GM10847 (cell line): ENCODE measurements around the gene RGS6.

ENCODE experiments used
- POLR2A ChIP-seq: IDR thresholded peaks from 2 replicates; pipeline ENCODE4 v1.6.1; 2011; ENCODE audit not compliant: insufficient read length; ENCODE audit errors: extremely low read depth

The RGS6 gene

GRCh38 chr14:72434856-72435255 lies 502.6 kb downstream of the RGS6 start:
- no peak for TF ChIP-seq POLR2A

DNA sequence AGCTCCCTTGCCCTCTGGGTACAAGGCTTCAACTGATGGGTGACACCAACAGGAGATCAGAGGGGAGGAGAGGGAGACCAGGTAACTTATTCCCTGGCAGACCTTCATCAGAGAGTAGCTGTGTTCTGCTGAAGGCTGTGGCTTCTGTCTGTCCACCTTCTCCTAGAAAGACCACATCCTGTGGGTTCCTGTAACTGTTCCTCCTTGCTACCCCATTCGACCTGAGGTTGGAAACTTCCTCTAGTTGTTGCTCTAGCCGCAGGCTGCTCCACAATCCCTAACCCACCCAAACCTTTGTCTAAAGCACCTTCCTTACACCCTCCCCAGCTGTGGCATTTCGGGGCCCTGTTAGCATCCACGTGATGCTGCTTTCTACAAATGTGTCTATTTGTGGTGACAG lies 507.5 kb downstream of the RGS6 start:
- TF ChIP-seq POLR2A: no peak

DNA sequence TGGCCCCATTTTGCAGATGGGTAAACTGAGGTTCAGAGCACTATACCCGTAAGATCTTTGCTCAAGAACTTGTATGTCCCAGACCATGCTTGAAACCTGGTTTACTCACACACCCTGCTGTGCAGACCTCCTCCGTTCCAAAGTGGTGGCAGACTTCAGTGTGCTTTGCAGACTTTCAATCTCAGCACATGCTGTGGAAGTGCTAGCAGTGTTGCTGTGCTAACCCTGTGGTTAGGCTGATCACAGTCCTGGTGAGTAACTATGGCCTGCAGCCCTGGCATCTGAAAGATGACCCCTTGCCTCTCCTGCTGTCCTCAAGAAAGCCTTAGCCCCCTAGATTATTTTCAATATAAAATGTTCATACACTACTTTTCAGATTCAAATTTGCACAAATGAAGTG lies 511.0 kb downstream of the RGS6 start:
- no peak for TF ChIP-seq POLR2A

- no peak for TF ChIP-seq POLR2A
These were observed 511.8 kb downstream of the RGS6 start for GRCh38 chr14:72443991-72444441.

GRCh38 chr14:72444701-72445100 lies 512.5 kb downstream of the RGS6 start:
- no peak for TF ChIP-seq POLR2A

DNA sequence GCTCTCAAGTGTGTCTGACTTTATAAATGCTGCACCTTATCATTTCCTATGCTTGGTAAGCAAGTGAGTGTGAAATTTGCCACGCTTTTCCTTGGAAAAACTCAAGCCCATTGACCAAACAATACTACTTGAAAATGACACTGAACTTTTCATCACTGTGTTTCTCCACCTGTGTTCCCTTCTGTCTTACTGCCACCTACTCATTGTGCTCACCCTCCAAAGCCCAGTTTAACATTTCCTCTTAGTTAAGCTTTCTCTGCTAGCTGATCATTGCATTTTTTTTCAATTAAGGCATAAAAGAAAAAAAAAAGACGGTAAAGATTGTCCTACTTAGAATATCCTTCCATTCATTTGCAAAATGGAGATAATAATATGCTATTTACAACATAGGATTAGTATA lies 516.0 kb downstream of the RGS6 start:
- TF ChIP-seq POLR2A: no peak

DNA sequence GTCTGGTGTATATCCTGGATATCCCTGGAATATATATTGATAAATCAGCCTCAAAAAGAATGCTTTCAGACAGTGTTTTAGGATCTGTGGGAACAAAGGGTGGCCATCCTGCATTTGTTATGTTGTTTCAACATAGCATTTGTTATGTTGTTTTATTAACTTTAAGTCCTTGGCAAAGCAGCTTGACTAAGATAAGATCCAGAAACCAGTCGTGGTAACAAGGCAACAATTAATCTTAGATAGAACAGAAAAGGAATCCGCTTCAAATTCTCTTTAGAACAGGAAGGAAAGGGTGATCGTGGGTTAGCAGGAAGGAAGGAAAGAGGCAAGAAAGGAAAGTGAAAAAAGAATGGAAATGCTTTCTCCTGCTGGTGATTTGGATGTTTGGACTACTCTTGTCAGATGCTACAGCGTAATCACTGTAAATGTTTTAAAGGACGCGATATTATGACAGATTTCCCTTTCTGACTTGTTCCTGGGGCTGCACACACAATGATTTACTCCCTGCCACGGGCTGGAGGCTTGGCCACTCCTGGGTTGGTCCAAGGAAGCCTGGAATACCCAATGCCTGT lies 518.3 kb downstream of the RGS6 start:
- TF ChIP-seq POLR2A: no peak

DNA sequence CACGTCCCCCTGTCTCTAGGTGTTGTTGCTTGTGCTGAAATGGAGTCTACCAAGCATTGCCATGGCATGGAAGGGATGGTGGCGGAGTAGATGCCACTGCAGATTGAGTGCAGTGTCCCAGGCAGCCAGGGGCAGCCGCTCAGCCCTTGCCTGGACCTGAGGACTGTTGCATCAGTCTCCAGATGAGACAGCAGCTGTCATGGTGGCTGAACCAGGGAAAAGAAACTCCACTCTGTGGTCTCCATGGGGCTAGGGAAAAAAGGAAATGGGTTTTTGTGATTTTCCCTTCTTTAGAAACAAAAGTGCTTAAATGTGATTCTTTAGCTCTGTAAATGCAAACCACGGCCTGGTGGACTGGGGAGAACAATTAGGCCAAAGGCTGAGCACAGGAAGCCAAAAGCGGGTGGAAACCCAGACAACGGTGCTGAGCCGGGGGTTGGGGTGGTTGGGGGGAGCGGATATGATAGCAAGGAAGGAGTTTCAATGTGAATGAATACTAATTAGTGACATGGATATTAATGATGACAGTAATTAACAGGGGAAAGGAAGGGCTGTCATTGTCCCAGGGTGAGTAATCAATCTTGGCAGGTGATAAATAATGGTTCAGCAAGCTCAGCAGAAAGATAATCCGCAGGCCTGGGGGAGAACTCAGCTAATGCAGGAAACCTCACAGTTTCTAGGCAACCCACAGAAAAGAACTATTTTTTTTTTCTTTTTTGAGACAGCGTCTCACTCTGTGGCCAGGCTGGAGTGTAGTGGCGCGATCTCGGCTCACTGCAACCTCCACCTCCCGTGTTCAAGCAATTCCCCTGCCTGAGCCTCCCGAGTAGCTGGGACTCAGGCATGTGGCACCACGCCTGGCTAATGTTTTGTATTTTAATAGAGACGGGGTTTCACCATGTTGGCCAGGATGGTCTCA lies 519.1 kb downstream of the RGS6 start:
- TF ChIP-seq POLR2A: no peak

DNA sequence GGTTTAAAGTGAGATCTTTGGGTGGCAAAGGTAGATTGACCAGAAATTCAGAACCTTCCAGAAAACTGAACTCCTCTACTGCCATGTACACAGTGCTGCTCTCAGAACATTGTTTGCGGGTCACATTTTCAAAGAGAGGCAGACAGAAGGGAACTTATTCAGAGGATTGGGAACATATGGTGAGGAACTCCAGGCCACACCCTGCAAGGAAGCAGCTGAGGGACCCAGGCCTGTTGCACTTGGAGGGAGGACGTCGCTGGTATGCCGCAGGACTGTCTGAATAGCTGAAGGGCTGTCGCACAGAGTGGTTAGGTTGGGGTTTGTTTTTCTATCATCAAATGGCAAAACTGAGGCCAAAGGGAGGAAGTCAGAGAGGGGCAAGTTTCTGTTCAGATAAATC lies 520.5 kb downstream of the RGS6 start:
- no peak for TF ChIP-seq POLR2A

- no peak for TF ChIP-seq POLR2A
These were observed 522.3 kb downstream of the RGS6 start for GRCh38 chr14:72454388-72455160.

DNA sequence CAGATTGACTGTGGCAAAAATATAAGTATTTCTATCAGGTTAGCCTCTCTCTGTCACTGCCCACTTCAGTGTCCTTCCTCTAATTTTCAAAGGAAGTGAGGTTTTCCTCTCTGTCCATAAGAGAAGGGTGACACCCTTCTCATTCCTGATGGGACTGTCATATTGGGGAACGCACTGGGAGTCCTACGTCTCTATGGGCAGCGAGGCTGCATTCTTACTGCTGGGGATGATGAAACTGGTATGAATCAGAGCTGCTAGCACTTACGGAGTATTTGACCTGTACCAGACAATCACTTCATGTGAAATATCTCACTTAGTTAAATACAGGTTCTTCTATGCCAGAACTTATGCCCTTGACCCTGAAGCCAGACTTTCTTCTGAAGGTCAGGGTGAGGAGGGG lies 525.4 kb downstream of the RGS6 start:
- no peak for TF ChIP-seq POLR2A

- TF ChIP-seq POLR2A: no peak
These were observed 529.8 kb downstream of the RGS6 start for GRCh38 chr14:72462056-72462455.

DNA sequence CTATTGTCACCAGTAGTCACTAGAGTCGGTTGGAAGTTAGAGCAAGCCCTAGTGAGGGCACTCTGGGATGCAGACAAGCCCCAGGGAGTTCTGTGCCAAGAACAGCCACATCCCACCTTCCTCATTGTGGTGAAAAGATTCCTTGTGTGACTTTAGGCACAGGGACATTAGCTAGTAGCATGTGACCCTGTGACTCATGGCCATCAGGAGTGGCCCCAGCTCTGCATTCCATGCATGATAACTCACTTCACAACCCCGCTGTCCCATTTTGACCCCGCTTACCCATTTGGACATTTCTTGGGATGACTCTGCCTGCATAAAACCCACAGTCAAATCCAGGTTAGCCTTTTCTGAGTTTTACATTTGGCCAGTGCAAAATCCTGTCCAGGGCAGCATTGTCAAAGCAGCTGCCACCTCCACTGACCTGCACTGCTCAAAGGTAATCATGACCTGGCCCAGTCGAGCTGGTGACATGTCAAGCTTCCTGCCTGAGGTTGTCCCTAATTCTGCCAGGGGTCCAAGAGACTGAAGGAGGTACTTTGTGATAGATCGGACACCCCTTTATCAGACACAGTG lies 531.1 kb downstream of the RGS6 start:
- TF ChIP-seq POLR2A: no peak

GRCh38 chr14:72464226-72464625 lies 532.0 kb downstream of the RGS6 start:
- TF ChIP-seq POLR2A: no peak

- no peak for TF ChIP-seq POLR2A
These were observed 534.1 kb downstream of the RGS6 start for GRCh38 chr14:72466325-72466724.
